ENCODE measurements around the gene MDM4.

MDM4 gene

GRCh38 chr1:204530932-204531331, 14.7 kb downstream of the MDM4 start:
- no peak for TF ChIP-seq CTCF (IDR thresholded peaks at IDR 0.05; ENCODE audit: borderline replicate concordance, insufficient read depth, low read depth, low read length)
- no peak overlapping the region for H3K4me3 ChIP-seq (ENCODE audit: low read depth, low read length)

GRCh38 chr1:204532832-204533231, 16.6 kb downstream of the MDM4 start:
- no peak for TF ChIP-seq CTCF (IDR thresholded peaks at IDR 0.05; ENCODE audit: borderline replicate concordance, insufficient read depth, low read depth, low read length)
- no peak overlapping the region for H3K4me3 ChIP-seq (ENCODE audit: low read depth, low read length)

- TF ChIP-seq CTCF (IDR thresholded peaks at IDR 0.05; ENCODE audit: borderline replicate concordance, insufficient read depth, low read depth, low read length): no peak
- H3K4me3 ChIP-seq (ENCODE audit: low read depth, low read length): no peak overlapping the region
Observed at GRCh38 chr1:204541626-204542025, 25.4 kb downstream of the MDM4 start.

GRCh38 chr1:204544321-204544720, 28.1 kb downstream of the MDM4 start:
- no peak for TF ChIP-seq CTCF (IDR thresholded peaks at IDR 0.05; ENCODE audit: borderline replicate concordance, insufficient read depth, low read depth, low read length)
- no peak overlapping the region for H3K4me3 ChIP-seq (ENCODE audit: low read depth, low read length)

GRCh38 chr1:204545202-204545601, 29.0 kb downstream of the MDM4 start:
- no peak overlapping the region for H3K4me3 ChIP-seq (ENCODE audit: low read depth, low read length)
- no peak for TF ChIP-seq CTCF (IDR thresholded peaks at IDR 0.05; ENCODE audit: borderline replicate concordance, insufficient read depth, low read depth, low read length)

- TF ChIP-seq CTCF (IDR thresholded peaks at IDR 0.05; ENCODE audit: borderline replicate concordance, insufficient read depth, low read depth, low read length): no peak
- H3K4me3 ChIP-seq (ENCODE audit: low read depth, low read length): no peak overlapping the region
Observed at GRCh38 chr1:204545881-204546280, 29.7 kb downstream of the MDM4 start.

GRCh38 chr1:204548265-204548664, 32.1 kb downstream of the MDM4 start:
- TF ChIP-seq CTCF (IDR thresholded peaks at IDR 0.05; ENCODE audit: borderline replicate concordance, insufficient read depth, low read depth, low read length): no peak
- no peak overlapping the region for H3K4me3 ChIP-seq (ENCODE audit: low read depth, low read length)

Data from GM12875 (cell line).